Measurements from ENCODE around the gene VPS9D1. TPM values are rescaled to one million over a fixed set of nuclear protein-coding genes. Genes with fewer than 3 reads are reported as not detected.

Gene VPS9D1
- polyA plus RNA-seq, 3 donors, result 1.2 to 29.7 (median 1.6) TPM

DNA sequence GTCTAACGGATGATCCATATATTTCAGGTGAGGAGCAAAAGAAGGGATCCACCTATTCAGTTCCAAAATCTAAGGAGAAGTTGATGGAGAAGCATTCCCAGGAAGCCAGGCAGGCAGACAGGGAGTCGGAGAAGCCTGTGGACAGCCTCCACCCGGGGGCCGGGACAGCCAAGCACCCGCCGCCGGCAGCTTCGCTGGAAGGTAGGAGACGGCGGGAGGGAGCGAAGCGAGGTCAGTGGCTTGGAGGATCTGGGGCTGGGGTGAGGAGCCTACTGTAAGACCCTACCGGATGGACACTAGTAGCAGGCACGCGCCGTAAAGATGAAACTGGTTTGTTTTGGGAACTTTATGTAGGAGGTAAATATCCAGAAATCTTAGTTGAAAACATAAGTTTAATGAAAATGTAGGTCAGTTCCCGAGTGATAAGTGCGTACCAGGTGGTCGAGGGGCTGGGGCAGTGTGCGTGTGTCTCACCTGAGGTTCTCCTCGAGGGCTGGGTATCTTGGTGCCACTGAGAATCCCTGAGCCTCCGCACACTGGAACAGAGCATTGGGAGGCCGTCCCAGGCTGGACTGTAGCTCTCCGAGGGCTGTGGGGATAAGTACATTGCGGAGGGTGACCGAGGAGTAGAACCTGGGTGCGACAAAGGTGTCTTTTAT, 62.3 kb downstream of the VPS9D1 start:
- TF ChIP-seq, protein P1, sequence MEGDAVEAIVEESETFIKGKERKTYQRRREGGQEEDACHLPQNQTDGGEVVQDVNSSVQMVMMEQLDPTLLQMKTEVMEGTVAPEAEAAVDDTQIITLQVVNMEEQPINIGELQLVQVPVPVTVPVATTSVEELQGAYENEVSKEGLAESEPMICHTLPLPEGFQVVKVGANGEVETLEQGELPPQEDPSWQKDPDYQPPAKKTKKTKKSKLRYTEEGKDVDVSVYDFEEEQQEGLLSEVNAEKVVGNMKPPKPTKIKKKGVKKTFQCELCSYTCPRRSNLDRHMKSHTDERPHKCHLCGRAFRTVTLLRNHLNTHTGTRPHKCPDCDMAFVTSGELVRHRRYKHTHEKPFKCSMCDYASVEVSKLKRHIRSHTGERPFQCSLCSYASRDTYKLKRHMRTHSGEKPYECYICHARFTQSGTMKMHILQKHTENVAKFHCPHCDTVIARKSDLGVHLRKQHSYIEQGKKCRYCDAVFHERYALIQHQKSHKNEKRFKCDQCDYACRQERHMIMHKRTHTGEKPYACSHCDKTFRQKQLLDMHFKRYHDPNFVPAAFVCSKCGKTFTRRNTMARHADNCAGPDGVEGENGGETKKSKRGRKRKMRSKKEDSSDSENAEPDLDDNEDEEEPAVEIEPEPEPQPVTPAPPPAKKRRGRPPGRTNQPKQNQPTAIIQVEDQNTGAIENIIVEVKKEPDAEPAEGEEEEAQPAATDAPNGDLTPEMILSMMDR (IDR thresholded peaks at IDR 0.05), result no peak
- Histone ChIP-seq H3K4me3 (replicated peaks in 1 of 3; ENCODE audit: low read depth in 2 of 3, low read length in 3 of 3) (peak overlapping the region; percentile 89 to 98 (median 96)), H3K36me3 (replicated peaks in 1 of 2; ENCODE audit: control insufficient read depth in 1 of 2, insufficient read depth in 2 of 2, low read length in 2 of 2) (peaks cover 8 to 42% of the 10 kb centered on the region in 2 donors), H3K27me3 (ENCODE audit: control insufficient read depth in 2 of 2, insufficient read depth in 2 of 2, low read length in 2 of 2) (no peaks in the 10 kb centered on the region), H3K79me2 (ENCODE audit: insufficient read depth, low read length) (peaks cover 57% of the 10 kb centered on the region), H3K27ac (ENCODE audit: low read depth in 1 of 2, low read length in 2 of 2) (peak overlapping the region in 1 of 2 donors; percentile 89), H4K20me1 (ENCODE audit: insufficient read depth, low read length) (peaks cover 31% of the 10 kb centered on the region), H2AFZ (ENCODE audit: insufficient read depth, low read depth, low read length, poor library complexity, severe bottlenecking) (peak overlapping the region; percentile 97), H3K9ac (ENCODE audit: insufficient read depth, low read length, poor library complexity, severe bottlenecking) (peak overlapping the region; percentile 97), H3K4me1 (ENCODE audit: control insufficient read depth in 1 of 2, insufficient read depth in 2 of 2, low read length in 2 of 2) (peaks cover 16 to 21% of the 10 kb centered on the region in 2 donors), H3K9me3 (replicated peaks in 1 of 2; ENCODE audit: control insufficient read depth in 1 of 2, insufficient read depth in 1 of 2, low read length in 2 of 2) (no peaks in the 10 kb centered on the region), H3K4me2 (replicated peaks; ENCODE audit: extremely low read depth, low read length, poor library complexity, severe bottlenecking) (peak overlapping the region; percentile 99)
- Mint-ChIP-seq H3K27ac (peak overlapping the region in 4 of 7 donors; percentile 15 to 83 (median 48)), H3K9me3 (no peaks in the 10 kb centered on the region), H3K27me3 (ENCODE audit: low read depth in 3 of 3) (peaks cover 0 to 1% (median 0%) of the 10 kb centered on the region in 3 donors), H3K36me3 (peaks cover 25 to 50% of the 10 kb centered on the region in 2 donors), H3K4me3 (peak overlapping the region; percentile 86 to 93), H3K4me1 (peaks cover 29% of the 10 kb centered on the region)
- WGBS (ENCODE audit: insufficient coverage), result 22% methylated on average over 23 of the region's 27 CpGs
- intact Hi-C loops (cut with micrococcal nuclease), result no loop called here
- DNase-seq, result no peak

DNA sequence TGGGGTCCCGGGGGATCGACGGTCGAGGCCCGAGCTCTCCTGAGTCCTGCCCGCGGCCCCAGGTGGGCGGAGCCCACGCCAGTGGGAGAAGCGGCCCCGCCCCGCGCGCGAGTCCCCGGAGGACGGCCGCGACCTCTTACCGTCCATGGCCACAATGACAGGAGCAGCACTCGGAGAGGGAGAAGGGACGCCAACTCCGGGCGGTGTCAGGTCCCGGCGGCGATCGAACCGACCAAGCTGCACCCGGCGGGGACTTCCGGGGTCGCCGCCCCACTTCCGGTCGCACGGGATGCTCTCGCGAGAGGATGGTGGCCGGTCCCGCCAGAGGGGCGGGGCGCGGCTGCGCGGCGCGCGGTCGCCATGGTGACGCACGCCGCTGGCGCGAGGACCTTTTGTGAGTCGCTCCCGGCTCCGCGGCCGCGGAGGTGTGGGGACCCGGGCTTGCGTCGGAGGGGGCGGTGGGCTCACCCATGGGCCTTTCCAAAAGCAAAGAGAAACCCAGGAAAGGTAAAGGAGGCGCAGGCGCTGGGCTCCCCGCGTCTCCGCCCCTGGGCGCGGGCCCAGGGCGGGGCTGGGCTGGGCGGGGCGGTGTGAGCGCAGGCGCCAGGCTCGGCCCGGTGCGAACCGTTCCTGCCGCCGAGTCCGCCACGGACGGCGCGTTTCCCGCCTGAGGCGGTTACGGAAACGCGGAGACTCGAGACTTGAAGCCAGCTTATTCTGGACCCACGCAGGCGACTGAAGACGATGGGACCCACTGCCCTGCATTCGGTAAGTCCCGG, 63.1 kb downstream of the VPS9D1 start, which contains the start of the genes CHMP1A and SPATA33:
Gene CHMP1A (minus strand): TSS at position 267 of the 779 bp plus-strand sequence. CDS start 120 bp downstream, at position 147.
Gene SPATA33 (plus strand): TSS at position 395 of the 779 bp plus-strand sequence. CDS start 76 bp downstream, at position 471.
- no peaks in the 10 kb centered on the region for H3K27me3 ChIP-seq (ENCODE audit: control insufficient read depth in 2 of 2, insufficient read depth in 2 of 2, low read length in 2 of 2)
- under 1% methylated on average over 98 of the region's 99 CpGs for WGBS (ENCODE audit: insufficient coverage)
- peak within 1 kb of the TSS; percentile 86 to 93 for H3K4me3 Mint-ChIP-seq

More for the DNA sequence above, 63.1 kb downstream of the VPS9D1 start, which contains the start of the genes CHMP1A and SPATA33:
- TF ChIP-seq, protein P1 (IDR thresholded peaks at IDR 0.05), result no peak
- Histone ChIP-seq H3K4me3 (replicated peaks in 1 of 3; ENCODE audit: low read depth in 2 of 3, low read length in 3 of 3) (peak within 1 kb of the TSS; percentile 89 to 98 (median 96)), H3K9me3 (replicated peaks in 1 of 2; ENCODE audit: control insufficient read depth in 1 of 2, insufficient read depth in 1 of 2, low read length in 2 of 2) (no peaks in the 10 kb centered on the region), H3K4me1 (ENCODE audit: control insufficient read depth in 1 of 2, insufficient read depth in 2 of 2, low read length in 2 of 2) (peaks cover 16 to 21% of the 10 kb centered on the region in 2 donors), H3K4me2 (replicated peaks; ENCODE audit: extremely low read depth, low read length, poor library complexity, severe bottlenecking) (peak within 1 kb of the TSS; percentile 99), H3K9ac (ENCODE audit: insufficient read depth, low read length, poor library complexity, severe bottlenecking) (peak within 1 kb of the TSS; percentile 97), H3K27ac (ENCODE audit: low read depth in 1 of 2, low read length in 2 of 2) (peak within 1 kb of the TSS; percentile 9 to 89), H2AFZ (ENCODE audit: insufficient read depth, low read depth, low read length, poor library complexity, severe bottlenecking) (peak within 1 kb of the TSS; percentile 97), H3K79me2 (ENCODE audit: insufficient read depth, low read length) (peaks cover 59% of the 10 kb centered on the region), H4K20me1 (ENCODE audit: insufficient read depth, low read length) (peaks cover 34% of the 10 kb centered on the region), H3K36me3 (replicated peaks in 1 of 2; ENCODE audit: control insufficient read depth in 1 of 2, insufficient read depth in 2 of 2, low read length in 2 of 2) (peaks cover 10 to 45% of the 10 kb centered on the region in 2 donors)
- Mint-ChIP-seq H3K27me3 (ENCODE audit: low read depth in 3 of 3) (peaks cover 0 to 1% (median 0%) of the 10 kb centered on the region in 3 donors), H3K9me3 (no peaks in the 10 kb centered on the region), H3K36me3 (peaks cover 25 to 49% of the 10 kb centered on the region in 2 donors), H3K4me1 (peaks cover 29% of the 10 kb centered on the region), H3K27ac (peak within 1 kb of the TSS; percentile 79 to 92 (median 84))
- DNase-seq, result peak; percentile 83 to 90 (median 85)
- intact Hi-C loops (cut with micrococcal nuclease), result no loop called here

Measured in CD14-positive monocyte (primary cell).